Hematopoietic multipotent progenitor cell treated with erythropoietin and hydrocortisone succinate and interleukin-3 and kit ligand, for 6 days (in vitro differentiated cells): ENCODE results near the gene APRT.

ENCODE experiments used
- DNase-seq: peaks from one replicate; pipeline ENCODE4 v3.0.0-alpha.2; 2015

APRT gene

GRCh38 chr16:88811769-88812512, at the start of gene APRT:
Gene APRT (minus strand): TSS chr16:88811928. CDS start chr16:88811899, 29 bp downstream.
- peak; percentile 92 for DNase-seq

DNA sequence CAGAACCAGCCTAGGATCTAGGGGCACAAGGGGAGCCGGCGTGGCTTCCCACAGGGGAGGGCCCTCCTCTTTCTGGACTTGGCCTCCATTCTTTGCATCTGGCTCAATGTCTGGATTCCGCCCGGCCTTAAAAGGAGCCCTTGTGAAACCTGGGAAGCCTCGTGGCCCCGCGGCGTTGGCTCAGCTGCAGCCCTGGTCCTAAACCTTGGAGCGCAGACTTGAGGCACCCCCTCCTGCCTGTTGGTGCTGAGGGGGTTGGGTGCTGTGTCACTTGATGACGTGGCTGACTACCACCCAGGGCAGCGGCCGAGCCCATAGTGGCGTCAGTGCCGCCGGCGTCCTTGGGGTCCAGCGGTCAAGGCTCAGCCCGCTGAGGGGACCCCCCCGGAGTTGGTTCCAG, 49.6 kb upstream of the APRT start:
- DNase-seq, result no peak

GRCh38 chr16:88859381-88860091, 47.8 kb upstream of the APRT start:
- no peak for DNase-seq

DNA sequence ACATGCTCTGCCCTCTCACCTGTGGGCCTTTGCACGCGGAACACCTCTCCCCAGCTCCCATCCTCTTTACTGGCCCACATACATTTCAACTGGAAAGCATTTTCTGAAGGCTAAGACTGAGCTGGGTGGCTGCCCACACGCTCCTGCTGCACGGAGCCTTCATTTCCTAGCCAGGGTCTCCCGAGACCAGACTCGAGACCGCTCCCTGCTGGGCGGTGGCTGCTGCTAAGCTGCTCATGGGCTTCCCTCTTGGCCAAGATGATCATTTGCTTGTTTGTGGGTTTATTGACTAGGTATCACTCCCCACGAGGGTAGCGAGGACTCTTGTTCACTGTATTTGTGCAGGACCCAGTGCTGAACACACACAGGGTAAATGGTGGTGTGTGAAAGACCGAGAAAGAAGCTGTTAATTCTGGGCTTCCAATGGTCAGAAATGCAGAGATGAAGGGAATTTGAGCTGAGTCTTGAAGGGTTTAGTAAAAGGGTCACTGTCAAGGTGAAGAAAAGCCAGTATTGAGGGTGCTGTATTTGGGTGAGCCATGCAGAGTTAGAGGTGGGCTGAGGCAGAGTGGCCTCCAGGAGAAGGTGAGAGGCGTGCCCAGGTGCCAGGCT, 46.1 kb upstream of the APRT start:
- peak; percentile 93 for DNase-seq

DNA sequence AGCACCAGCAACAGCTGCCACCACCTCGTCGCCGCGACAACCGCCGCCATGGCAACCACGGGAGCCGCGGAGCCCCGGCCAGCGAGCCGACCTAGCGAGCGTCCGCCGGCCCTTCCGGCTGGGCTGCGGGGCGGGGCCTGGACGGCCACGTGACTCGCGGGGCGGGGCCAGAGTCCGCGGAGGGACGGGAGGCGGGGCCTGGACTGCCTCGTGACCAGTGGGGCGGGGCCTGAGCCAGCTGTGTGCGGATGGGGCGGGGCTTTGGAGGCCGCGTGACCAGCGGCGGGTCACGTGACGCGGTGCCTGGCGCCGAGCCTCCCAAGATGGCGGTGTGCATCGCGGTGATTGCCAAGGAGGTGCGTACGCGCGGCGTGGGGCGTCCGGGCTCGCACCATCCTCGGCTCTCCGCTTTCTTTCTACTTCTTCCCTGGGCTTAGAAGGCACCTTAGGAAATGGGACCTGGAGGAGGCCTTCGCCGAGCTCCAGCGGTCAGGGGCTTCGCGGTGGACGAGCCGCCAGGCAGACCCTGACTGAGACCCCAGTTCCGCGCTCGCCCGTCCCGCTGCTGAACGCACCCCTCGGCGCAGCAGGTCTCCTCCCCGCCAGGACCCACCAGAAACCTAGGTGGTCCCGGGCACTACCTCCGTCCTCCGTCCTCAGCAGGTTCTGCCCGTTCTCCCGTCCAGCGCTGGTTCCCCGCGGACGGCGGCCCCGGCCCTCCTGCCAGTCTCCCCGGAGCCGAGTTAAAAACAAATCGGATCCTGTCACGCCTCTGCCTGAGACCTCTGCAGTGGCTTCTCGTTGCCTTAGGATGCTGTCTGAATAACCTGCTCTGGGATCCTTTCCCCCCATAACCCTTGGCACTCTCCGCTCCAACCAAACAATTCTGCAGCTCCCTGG, 45.4 kb upstream of the APRT start, which contains the start of the genes GALNS and TRAPPC2L:
TSS of gene GALNS (minus strand) at position 120 of the 900 bp plus-strand sequence. CDS start at position 50, 70 bp downstream.
TSS of gene TRAPPC2L (plus strand) at position 300 of the 900 bp plus-strand sequence. CDS start at position 324, 24 bp downstream.
- peak; percentile 99 for DNase-seq

GRCh38 chr16:88856122-88856827, 44.5 kb upstream of the APRT start:
- DNase-seq, result no peak

- DNase-seq, result no peak
Observed at GRCh38 chr16:88855736-88856121, 44.0 kb upstream of the APRT start.

DNA sequence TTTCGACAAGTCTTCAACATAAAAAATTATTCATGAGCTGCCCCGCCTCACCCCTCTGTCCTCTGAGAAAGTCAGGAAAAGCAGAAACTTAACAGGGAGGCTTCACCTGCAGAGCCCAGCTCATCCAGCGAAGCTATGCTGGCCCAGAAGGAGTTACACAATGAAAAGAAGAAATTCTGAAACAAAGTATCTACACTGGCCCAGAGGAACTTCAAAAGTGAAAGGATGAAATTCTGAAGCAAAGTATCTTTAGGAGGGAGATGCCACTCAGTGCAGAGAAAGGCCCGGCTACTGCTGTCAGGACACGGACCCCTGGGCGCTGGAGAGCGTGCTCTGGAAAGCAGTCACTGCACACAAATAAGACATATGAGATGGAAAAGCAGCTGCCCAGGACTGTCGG, 43.4 kb upstream of the APRT start:
- DNase-seq, result no peak

DNA sequence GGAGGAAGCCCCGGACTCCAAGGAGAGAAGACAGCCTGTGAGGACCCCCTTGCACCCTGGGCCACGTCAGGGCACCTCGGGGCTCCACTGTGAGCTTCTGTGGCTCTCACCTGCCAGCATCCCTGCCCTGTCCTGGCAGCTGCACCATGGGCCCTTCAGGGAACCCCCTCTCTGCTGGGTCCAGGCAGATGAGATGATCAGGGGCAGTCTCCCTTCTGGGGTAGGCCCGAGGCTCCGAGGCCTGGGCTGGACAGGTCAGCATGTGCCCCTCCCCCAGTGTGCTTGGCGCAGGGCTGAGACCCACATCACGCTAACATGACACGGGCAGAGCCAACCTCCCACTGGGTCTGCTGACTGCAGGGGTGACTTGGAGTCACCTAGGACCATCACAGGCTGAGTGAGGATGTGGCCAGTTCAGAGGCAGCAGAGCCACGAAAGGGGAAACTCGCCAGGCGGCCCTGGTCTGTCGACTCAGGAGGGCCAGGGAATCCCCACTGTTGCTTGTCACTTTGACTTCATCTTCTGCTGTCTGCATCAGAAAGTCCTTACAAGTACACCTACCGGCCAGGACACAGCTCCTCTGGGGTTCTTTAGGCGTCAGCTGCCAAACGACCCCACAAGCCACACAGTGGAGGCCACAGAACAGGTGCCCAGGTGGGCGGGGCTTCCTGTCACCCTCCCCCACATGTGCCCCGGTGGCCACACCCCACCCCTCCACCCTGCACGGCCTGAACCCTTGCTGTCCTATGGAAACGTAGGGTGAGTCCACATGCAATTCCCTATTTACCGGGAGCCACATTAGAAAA, 42.8 kb upstream of the APRT start:
- peak; percentile 33 for DNase-seq

GRCh38 chr16:88853325-88853941, 41.7 kb upstream of the APRT start:
- no peak for DNase-seq

DNA sequence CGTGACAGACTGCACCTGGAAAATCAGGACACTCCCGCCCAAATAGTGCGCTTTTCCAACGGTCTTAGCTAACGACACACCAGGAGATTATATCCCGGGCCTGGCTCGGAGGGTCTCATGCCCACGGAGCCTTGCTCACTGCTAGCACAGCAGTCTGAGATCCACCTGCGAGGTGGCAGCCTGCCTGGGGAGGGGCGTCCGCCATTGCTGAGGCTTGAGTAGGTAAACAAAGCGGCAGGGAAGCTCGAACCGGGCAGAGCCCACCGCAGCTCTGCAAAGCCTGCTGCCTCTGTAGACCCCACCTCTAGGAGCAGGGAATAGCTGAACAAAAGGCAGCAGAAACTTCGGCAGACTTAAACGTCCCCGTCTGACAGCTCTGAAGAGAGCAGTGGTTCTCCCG, 39.9 kb upstream of the APRT start:
- no peak for DNase-seq

DNA sequence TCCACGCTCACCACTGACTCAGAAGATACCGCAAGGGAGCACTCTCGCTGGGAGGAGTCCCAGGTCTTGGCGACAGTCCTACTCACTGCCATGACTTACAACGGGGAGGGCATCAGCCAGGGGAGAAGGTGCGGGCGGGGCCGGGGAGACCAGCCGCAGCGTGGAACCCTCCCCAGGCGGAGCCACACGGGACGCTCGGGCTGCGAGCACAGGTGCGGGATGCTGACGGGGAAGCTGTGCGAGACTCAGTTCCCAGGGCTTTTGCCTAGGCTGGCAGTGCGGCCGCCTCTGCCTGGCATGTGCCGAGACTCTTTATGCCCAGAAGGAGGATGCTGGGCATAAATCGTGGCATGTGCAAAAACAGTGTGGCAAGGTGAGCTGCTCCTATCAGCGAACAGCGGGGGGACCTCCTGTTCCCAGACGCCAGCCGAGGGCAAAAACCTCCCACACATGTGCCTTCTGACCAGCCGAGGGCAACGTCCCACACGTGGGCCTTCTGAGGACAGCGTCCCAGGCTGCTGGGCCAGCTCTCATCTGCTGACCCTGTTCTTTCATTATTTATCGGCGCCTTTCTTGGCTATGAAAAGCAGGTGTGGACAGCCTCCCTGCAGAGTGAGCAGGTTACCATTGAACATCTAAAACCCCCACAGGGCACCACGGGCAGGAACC, 38.9 kb upstream of the APRT start:
- no peak for DNase-seq

DNA sequence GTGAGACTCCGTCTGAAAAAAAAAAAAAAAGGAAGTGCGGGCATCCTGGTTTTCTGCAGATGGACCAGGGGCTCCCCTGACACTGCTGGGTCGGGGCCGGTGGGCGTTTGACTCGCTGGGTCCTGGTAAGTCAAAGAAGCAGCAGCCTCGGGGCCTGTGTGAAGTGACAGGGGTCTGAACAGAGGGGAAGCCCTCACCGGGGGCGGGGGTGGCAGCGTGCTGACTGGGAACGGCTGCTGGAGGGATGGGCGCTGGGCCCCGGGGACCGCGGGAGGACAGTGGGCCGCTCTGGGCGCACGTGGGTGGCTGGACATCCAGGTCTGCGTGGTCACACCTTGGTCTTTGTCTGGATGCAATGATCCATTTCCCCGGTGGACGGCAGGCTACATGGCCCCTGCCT, 36.8 kb upstream of the APRT start:
- no peak for DNase-seq

DNA sequence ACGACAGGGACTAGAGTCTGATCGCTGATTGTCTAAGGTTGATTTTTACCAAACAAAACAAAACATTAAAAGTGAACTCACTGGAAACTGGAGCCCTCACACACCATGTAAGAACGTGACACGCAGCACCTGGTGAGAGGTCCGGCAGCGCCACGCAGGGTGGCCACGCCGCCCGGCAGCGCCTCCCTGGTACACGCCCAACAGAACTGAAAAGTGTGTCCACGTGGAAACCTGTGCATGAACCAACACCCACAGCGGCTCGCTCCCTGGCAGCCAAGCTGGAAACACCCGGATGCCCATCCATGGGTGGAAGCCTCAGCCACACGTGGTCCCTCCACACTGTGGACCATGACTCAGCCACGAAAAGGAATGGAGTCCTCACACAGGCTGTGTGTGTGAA, 35.9 kb upstream of the APRT start:
- no peak for DNase-seq

GRCh38 chr16:88846088-88846487, 34.4 kb upstream of the APRT start:
- DNase-seq, result no peak

GRCh38 chr16:88844419-88845036, 32.8 kb upstream of the APRT start:
- DNase-seq, result no peak

DNA sequence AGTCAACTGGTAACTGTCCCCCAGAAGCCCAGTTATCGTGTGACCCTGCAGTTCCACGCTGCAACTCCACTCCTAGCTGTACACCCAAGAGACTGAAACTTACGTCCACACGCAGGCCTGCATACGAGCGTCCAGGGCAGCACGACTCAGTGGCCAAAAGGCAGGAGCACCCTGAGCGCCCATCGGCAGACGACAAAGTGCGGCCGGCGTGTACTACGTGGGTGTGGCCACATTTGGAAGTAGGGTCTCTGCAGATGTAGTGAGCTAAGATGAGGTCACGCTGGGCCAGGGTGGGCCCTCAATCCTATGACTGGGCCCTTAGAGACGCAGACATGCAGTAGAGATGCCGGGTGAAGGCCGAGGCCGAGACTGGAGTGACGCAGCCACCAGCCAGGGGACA, 31.5 kb upstream of the APRT start:
- no peak for DNase-seq

DNA sequence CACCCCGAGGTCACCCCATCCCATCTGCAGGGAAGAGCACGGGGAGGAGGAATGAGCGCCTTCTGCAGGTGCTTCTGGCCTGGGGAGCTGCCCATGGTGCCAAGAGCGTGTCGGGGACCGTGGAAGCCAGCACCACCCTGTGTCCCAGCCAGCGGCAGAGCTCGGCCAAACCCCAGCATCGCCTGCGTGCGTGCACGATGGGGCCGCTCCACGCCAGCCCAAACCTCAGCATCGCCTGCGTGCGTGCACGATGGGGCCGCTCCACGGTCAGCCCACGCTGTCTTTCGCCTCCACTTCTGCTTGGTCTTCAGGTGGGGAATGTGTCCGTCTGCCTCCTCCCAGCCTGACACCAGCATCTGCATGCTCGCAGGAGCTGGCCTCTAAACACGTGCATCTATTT, 31.1 kb upstream of the APRT start:
- DNase-seq, result no peak

DNA sequence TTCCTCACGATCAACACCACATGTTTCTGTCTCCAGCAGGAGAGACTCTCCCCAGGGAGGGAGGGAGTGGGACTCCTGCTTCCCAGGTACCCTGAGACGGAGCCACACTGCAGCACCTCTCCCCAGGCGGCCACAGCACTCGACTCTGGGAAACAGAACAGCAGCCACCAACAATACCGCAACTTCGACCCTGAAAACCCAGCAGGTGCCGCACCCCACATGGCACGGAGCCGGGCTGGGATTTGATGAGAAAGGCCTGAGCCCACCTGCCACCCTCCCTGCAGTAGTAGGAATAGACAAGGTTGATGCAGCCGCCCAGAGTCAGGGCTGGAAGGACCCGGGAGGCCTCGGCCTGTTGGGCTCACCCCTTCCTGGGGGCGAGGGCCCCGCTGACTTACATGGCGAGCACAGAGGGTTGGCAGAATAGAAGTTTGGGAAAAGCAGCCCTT, 30.6 kb upstream of the APRT start:
- DNase-seq, result no peak
